GM18868 (cell line): ENCODE measurements around the gene POLR3C.
"Not testable (repeated sequence)": the region's sequence is repeated elsewhere in the genome, so short reads cannot be mapped to it uniquely, and the experiment has no call there.

Source experiments
- ATAC-seq: cut with Tn5 transposase; IDR thresholded peaks from one replicate; pipeline ENCODE4 v1.9.1; 2021; ENCODE audit warnings: mild to moderate bottlenecking, moderate library complexity; ENCODE audit not compliant: unreplicated experiment

Gene POLR3C, protein sequence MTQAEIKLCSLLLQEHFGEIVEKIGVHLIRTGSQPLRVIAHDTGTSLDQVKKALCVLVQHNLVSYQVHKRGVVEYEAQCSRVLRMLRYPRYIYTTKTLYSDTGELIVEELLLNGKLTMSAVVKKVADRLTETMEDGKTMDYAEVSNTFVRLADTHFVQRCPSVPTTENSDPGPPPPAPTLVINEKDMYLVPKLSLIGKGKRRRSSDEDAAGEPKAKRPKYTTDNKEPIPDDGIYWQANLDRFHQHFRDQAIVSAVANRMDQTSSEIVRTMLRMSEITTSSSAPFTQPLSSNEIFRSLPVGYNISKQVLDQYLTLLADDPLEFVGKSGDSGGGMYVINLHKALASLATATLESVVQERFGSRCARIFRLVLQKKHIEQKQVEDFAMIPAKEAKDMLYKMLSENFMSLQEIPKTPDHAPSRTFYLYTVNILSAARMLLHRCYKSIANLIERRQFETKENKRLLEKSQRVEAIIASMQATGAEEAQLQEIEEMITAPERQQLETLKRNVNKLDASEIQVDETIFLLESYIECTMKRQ

DNA sequence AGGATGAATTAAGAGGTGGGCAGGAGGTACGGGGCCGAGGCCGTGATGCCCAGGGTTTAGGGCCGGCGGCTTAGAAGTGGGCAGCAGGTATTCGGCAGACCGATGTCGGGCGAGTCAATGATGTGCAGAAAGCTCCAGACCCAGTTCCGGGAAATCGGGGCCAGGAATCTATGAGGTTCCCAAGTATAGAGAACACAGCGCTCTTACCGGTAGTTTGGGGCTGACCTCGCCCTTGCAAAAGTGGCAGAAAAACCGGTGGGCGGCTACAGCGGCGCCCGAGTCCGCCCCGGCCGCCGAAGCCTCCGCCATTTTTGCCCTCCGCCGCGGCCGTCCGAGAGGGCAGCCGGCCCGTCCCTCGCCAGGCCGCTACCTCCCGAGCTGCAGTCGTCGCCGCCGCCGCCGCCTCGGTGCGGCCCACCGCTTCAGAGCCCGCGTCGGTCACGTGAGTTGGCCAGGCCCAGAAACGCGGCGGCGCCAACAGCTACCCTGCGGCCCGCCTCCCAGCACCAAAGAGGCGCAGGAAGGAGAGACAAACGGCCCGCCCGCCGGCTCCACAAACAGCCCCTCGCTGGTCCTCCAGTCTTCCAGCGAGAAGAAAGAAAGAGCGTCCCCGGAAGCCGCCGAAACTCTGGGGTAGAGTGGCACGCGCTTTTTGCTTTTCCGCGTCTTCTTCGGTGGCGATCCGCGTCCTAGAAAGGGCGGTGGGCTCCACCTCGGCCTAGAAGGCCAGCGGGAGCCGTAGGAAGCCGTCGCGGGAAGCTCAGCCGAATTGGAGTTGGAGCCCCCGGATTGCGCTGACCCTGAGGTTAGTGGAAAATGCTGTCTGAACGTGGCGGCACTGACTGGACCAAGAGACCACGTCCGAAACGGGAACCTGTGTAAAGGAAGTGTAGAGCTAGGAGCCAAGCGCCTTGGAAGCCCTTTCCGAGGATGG lies at the start of gene POLR3C, which contains the start of gene RNF115:
Gene POLR3C (plus strand): TSS at position 636 of the 934 bp plus-strand sequence. CDS start 1,577 bp downstream, outside the sequence.
Gene RNF115 (minus strand): TSS at position 531 of the 934 bp plus-strand sequence. CDS start 222 bp downstream, at position 309.
- peak; percentile 91 for ATAC-seq

DNA sequence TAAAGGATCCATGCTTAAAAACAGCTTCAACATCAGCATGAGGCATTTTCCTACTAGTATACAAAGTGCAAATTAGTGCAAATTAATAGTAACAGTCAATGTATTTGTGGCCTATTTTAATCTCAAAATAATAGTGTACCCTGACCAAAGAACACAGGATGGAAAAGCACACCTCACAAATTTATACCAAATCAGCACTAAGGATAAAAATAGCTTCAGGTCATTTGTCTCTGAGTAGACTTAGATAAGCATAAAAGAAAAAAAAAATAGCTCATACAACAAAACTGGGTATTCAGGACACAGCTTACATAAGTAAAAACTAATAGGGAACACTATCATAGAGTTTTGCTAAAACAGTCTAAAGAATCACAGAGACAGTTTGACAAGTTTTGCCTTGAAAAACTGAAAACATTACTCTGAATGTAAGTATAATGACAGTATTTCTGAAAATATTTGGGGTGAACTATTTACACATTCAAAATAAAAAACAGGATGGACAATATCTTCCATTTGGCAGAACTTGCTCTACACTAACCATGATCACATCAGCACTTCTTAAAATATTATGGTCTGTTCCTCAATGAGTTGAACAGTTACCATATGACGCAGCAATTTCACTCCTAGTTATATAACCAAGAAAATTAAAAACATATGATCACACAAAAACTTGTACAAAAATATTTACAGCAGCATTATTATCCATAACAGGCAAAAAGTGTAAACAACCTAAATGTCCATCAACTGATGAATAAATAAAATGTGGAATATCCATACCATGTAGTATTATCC lies 46.4 kb upstream of the POLR3C start:
- ATAC-seq = no peak

DNA sequence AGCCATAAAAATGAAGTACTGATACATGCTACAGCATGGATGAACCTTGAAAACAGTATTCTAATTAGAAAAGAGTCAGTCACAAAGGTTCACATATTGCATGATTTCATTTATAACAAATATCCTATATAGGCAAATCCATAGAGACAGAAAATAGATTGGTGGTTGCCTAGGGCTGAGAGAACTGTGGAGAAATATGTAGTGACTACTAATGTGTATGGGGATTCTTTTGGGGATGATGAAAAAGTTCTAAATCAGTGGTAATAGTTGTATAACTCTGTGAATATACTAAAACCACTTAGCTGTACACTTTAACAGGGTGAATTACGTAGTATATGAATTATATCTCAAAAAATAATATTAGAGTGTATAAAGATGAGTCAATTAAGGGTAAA lies 45.9 kb upstream of the POLR3C start:
- no peak for ATAC-seq

DNA sequence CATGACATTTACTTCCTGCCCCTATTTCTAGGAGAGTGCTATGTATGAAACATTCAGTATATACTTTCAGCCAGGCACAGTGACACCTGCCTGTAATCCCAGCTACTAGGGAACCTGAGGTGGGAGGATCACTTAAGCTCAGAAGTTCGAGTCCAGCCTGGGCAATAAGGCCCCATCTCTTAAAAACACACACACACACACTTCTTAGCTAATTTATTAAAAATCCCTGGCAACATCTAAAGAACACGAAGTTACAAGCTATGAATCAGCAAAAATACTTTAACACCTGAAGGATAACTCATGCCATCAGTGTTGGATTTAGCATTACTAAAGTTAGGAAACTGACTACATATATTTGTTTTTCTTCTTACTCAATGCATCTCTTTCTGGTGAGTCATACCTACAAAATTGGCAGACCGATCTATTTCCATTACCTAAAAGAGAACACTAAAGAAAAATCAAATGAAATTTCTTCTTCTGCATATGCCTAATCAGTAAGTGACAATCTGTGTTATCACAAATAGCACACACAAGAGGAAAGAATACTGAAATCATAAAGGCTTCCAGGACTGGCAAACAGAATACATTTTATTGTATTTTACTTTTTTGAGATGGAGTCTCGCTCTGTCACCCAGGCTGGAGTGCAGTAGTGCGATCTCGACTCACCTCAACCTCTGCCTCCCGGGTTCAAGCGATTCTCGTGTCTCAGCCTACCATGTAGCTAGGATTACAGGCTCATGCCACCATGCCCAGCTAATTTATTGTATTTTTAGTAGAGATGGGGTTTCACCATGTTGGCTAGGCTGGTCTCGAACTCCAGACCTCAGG lies 41.5 kb upstream of the POLR3C start:
- no peak for ATAC-seq

DNA sequence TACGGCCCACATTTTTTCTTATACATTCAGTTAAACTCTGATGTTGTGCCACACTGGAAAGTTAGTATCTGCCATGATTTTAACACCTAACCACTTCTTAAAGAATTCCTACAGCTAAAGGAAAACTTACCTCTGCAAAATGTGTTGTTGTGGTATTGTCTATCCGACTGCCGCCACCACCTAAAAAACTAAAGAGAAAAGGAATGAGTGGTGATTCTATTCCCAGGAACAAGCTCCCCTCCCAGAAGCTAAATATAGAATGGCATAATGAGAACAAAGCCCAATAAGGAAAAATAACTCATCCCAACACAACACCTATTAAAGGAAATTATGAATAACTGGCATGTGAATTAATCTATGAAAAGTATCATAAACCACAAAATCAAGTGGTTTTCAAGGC lies 39.6 kb upstream of the POLR3C start:
- no peak for ATAC-seq

DNA sequence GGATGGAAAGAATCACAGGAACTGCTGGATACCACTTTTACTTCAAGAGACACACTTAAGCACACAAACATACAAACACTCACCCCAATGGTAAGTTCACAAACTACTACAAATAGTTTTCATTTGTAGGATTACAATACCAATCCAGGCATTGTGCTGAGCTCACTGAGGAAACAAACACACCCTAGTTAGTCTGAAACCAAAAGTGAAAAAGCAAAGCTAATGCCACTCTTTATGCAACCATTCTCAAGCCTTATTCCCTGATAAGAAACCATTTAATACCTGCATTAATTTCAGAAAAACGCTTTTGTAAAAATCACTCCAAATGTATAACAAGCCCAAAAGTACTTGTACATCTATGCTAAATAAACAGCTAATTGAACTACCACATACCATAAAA lies 38.5 kb upstream of the POLR3C start:
- ATAC-seq = no peak

DNA sequence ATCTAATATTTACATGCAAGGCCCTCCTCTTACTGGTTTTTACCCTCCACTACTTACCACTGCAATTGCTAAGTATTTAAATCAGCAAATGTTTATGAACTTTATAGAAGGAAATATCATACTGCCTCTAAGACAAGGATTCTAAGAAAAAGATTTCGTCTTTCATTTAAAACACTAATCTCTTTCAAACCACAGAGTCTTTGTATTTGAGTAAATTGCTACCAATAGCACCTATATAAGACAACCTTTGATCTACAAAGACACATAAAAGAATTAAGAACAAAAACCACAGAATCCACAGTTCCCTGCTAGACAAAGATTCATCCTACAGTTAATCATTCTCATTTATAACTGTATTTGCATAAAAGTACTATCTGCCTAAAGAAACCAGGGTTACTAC lies 37.7 kb upstream of the POLR3C start:
- no peak for ATAC-seq

DNA sequence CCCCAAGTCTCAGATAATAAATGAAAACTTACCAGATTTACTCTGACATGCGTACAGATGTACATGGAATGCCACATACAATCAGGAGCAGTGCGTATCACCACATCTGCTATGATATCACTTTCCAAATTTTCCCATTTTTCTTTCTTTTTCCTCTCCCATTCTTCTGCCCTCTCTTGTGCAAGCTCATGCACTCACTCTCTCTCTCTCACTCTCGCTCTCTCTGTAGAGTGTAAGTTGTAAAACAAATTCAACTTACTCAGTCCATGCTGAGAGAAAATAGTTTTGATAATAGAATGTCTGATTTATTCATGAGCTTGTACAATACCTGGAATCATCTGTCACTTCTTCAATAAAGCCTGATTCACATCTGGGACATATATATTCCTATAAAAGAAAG lies 35.4 kb upstream of the POLR3C start:
- ATAC-seq = no peak

DNA sequence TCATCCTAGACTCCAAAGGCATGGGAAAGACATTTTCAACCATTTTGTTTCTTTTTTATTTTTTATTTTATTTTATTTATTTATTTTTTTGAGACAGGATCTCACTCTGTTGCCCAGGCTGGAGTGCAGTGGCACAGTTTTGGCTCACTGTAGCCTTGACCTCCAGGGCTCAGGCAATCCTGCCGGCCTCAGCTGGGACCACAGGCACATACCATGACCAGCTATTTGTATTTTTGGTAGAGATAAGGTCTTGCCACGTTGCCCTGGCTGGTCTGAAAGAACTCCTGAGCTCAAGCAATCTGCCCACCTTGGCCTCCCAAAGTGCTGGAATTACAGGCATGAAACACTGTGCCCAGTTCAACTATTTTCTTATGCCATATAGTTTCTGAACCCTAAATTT lies 32.1 kb upstream of the POLR3C start:
- not testable (repeated sequence) for ATAC-seq

DNA sequence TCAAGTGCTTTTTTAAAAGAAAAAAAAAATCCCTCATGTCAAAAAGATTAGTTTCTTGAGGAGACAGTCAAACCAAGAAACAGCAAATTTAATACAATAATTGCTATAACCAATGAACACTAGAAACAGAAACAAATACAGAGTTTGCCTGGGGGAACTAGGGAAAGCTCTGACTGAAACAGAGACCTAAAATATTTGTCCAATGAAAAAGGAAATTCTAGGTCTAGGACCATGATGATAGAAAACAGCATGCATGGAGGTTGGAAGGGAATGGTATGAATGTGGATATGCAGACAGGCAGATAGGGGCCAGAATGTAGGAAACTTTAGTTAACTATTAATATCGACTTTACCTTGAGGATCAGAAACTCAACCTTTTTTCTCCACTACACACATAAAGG lies 31.5 kb upstream of the POLR3C start:
- no peak for ATAC-seq

DNA sequence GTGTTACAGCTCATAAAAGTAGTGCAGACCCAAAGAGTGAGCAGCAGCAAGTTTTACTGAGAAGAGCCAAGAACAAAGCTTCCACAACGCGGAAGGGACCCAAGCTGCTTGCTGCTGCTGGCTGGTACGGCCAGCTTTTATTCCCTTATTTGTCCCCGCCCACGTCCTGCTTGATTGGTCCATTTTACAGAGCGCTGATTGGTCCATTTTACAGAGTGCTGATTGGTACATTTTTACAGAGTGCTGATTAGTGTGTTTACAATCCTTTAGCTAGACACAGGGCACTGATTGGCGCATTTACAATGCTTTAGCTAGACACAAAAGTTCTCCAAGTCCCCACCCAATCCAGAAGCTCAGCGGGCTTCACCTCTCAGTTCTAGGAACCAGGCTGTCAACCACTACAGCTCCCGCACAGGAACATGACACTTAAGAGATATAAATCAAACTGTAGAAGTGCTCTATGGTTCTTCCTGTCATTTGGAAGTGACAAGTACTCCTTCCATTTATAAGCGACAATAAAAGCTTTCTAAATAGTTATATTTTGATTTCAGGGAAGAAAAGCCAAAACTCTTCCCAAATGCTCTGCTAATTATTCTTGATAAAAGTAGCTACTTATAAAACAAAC lies 28.6 kb upstream of the POLR3C start:
- ATAC-seq = no peak

DNA sequence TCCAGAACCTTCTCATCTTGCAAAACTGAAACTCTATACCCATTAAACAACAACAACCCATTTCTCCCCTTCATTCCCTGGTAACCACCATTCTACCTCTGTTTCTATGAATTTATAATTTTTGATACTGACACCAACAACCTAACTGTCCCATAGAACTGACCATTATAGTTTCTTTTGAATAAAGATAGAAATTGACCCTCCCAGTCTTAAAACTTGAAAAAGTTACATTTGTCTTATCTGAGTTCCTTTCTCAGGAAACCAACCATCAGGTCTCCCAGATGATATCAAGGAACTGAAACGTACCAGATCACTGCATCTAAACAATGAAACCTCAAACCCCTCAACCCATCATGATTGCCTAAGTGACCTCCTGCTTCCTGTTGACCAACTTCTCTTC lies 27.2 kb upstream of the POLR3C start:
- ATAC-seq = no peak

DNA sequence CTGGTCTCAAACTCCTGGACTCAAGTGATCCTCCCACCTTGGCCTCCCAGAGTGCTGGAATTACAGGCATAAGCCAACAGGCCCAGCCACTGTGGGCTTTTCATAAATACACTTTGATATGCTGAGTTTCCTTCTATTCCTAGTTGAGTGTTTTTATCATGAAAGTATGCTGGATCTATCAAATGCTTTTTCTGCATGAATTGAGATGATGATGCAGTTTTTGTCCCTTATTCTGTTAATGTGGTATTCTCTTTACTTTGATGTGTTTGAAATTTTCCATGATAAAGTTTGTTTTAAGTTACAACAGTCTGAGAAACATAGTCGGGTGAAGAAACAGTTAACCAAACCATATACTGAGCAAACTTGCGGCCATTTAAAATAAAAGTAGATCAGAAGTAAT lies 24.2 kb upstream of the POLR3C start:
- no peak for ATAC-seq

DNA sequence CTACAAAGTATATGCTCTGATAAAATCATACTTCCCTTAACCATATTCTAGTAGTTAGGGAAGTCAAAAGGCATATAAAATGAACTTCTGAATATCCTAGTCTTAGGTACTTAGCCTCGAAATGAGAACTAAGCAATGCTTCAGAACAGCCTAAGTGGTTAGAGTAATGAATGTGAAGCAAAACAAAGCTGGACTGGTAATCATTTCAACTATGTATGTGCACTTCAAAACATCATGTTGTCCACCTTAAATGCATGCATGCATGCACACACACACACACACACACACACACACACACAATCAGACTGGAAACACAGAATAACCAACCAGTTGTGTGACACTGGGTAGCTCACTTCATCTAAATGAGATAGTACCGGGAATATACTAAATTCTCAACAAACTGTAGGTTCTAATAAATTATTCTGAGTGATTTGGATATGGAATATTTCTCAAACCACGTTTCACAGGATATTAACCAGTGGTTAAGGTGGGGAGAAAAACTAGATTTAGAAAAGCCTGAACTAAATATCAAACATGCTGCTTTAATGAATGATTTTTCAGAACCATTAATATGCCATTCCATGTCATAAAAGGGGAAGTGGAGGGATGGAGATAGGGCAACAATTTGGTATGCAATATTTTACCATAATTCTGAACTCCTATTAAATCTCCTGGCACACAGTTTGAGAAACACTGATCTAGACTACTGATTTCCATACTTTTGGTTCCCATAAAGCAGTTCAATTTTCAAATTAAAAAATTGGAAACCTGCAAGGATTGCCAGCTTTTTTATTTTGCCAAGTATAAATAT lies 19.6 kb upstream of the POLR3C start:
- ATAC-seq = no peak

DNA sequence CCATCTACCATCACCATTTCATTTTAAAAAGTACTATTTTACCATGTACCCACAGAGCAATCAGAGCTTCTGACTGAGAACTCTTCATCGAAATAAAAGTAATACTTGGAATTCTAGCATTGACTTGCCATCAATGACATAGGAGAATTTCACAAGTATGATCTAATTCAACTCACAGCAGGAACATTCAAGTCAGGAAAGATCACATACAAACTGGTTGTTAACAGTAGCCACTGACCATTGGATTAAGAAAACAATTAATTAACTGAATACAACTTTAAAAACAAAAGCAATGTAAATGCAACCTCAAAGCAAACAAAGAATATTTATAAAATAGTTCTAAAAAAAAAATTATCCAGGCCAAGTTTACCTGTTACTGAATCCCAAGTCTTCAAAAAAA lies 18.9 kb upstream of the POLR3C start:
- no peak for ATAC-seq

DNA sequence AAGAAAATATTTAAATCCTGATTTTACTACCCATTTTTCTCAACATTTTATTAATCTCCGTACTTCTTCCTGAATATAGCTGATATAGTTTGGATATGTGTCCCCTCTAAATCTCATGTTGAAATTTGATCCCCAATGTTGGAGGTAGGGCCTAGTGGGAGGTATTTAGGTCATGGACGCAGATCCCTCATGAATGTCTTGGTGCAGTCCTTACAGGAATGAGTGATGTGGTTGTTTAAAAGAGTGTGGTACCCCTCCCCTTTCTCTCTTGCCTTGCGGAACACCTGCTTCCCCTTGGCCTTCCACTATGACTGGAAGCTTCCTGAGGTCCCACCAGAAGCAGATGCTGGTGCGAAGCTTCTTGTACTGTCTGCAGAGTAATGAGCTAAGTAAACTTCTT lies 17.6 kb upstream of the POLR3C start:
- ATAC-seq = no peak

DNA sequence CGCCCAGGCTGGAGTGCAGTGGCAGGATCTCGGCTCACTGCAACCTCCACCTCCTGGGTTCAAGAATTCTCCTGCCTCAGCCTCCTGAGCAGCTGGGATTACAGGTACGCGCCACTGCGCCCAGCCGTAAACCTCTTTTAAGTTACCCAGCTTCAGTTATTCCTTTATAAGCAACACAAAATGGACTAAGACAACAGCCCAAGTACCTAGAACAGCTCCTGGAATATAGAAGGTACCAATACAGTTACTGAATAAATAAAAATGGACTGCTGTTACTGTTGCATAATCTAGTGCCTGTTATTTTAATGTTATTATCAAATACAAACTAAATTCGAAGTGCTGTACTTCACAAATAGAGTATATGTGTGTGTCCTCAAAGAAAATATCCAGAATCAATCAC lies 17.2 kb upstream of the POLR3C start:
- ATAC-seq = no peak

DNA sequence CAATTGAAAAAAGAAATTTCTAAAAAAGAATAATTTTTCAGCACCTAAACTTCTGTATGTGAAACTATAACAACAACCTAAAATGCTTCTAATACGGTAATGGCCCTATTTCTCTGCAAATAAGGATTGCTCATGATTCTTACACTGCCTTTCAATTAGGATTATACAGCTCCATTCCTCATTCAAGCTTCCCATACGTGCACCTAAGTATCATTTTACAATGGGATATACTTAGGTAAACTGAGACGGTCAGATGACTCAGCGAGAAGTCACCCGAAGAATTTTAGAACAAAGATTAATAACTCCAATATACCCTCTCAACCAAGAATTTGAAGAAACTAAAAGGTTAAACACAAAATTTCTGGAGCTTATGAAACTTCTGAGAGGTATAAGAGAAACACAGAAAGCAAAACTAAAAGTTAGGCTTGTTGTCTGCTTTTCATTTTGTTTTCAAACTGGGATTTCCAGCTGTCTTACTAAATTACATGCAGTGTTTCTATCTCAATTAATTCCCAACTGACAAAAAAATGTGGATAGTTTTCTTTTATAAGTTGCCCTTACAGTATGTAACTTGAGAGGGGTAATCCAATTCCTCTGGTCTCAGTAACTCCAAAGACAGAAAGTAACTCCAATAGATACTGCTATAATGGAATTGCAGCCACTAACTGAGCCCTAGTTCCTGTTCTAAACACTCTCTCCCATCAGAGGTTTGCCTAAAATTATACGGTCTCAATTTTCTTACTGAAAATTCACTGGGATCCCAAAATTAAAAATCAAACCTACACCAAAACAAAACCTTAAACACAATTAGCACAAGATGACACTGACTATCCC lies 10.8 kb upstream of the POLR3C start:
- ATAC-seq = not testable (repeated sequence)
